GM18508 (cell line): ENCODE measurements around the gene NBAS.
A peak's percentile ranks its signal among the peaks of the same experiment; 100 is the strongest.

Experiments
- ATAC-seq: cut with Tn5 transposase; IDR thresholded peaks from one replicate; pipeline ENCODE4 v1.9.1; 2021; ENCODE audit warnings: moderate number of reproducible peaks; ENCODE audit not compliant: insufficient read depth, unreplicated experiment

The NBAS gene

DNA sequence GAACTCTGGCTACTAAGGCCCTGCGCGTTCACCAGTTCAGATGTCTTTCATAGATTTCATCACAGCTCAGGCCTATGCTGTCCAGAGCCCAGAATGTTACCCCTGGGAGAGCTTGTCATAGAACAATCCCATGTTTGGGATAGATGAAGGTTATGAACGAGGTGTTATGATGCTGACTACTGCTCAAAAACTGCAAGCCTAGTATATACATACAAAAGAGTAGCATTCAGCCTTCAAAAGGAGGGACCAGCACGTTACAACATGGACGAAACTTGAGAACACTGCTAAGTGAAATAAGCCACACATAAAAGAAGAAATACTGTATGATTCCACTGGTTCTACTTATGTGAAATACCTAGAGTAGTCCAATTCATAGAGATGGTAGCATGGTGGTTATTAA, 401.9 kb downstream of the NBAS start:
- no peak for ATAC-seq

- ATAC-seq = no peak
Measured at GRCh38 chr2:15158532-15158931, 402.6 kb downstream of the NBAS start.

DNA sequence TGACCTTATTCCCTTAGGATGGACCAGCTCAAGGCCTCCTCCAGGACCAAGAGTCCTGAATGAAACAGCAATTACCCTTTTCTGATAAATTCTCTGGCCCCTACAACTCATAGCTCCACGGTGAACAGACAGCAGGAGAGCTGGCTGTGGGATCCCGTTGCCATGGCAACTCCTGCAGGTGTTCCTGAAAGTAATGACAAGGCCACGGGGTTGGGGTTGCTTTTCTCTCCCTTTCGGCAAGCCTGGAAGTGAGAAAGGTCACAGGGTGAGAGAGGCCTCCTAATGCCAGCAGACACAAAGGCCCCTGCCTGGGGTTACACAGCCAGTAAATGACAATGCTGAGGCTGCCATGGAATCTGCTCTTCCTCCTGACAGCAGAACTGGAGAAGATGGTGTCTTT, 403.0 kb downstream of the NBAS start:
- ATAC-seq = no peak

DNA sequence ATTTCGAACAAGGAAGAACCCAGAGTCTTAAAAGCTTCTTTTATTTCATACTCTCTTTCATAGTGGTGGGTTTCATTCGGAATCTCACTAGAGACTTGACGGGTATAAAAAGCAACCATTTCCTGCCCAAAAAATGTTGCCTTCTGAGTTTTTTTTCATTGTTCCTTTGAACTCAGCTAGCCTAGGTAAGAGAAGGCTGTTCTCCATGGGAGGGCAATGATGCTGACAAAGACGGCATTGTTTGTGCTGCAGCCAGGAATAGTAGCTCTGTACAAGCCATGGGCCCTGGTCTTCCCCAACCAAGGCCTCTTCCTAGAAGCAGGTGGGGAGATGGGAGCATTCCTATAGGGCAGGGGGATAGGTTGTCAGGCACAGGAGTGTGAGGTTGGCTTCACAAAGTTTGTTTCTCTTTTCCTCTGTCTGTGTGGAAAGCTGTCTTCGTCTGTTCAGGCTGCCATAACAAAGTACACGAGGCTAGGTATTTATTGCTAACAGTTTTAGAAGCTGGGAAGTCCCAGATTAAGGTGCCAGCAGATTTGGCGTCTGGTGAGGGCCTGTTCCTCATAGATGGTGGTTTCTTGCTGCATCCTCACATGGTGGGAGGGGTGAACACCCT, 405.1 kb downstream of the NBAS start:
- no peak for ATAC-seq

GRCh38 chr2:15154297-15154696, 406.8 kb downstream of the NBAS start:
- ATAC-seq = no peak

DNA sequence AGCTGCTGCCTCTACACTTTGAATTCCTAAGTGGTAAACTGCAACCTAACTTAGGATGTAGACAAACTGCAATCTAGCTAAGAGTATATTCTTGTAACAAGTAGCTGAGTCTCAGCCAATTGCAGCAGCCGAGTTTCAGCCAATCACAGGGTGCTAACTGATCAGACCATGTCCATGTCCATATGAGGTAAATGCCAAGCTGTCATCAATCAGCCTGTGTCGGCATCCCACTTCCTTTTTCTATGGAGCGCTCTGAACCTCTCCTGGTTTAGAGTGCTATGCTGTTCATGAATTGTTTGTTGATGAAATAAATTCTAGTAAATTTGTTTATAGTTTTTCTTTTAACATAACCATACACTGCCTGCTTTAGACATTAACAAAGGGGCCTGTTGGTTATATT, 408.8 kb downstream of the NBAS start:
- no peak for ATAC-seq

GRCh38 chr2:15149063-15149462, 412.1 kb downstream of the NBAS start:
- ATAC-seq = no peak

DNA sequence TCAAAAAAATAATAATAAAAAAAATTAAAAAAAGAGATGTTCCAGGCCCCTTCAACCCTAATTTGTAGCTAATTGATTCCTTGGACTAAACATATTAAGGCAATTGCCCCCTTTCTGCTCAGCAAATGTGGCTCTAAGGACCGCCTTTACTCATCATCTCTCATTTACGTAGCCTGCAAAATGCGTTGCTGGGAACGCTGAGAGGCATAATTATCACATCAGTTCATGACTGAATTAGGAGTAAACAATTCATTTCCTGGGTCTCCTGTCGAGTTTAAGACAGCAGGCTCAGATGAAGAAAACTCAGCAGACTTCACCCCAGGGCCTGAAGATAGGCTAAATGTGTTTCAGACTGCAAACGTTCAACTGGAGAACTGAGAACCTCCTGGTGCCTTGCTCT, 413.5 kb downstream of the NBAS start:
- no peak for ATAC-seq

DNA sequence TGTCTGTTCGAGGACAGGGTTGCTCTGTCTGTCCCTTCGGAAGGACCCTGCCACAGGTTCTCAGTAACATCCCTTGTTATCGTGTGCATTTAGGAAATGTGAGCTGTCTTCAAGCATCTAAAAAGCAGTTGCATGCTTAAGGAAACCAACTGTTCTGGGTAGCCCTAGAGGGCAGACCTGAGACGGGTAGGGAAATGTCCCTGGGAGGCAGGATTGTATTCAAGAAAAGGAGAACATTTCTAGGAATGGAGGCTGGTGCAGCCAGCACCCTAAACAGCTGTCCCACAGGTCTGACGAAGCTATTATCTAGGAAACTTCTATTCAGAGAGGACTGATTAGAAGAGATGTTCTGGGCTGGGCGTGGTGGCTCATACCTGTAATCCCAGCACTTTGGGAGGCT, 414.2 kb downstream of the NBAS start:
- ATAC-seq = no peak

DNA sequence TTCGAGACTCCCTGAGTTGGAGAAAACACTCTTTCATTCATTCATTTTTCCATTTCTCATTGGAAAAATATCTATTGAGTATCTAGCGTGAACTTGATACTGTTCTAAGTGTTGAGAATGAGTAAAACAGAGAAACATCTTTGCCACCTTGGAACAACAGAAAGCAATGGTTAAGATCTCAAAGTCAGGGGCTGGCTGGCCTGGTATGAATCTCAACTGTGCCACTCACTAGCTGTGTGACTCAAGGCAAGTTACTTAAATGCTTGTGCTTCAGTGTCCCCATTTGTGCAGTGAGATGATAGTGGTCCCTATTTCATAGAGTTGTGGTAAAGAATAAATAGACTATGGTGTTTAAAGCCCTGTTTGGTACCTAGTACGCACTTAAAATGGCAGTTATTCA, 415.2 kb downstream of the NBAS start:
- ATAC-seq = no peak

DNA sequence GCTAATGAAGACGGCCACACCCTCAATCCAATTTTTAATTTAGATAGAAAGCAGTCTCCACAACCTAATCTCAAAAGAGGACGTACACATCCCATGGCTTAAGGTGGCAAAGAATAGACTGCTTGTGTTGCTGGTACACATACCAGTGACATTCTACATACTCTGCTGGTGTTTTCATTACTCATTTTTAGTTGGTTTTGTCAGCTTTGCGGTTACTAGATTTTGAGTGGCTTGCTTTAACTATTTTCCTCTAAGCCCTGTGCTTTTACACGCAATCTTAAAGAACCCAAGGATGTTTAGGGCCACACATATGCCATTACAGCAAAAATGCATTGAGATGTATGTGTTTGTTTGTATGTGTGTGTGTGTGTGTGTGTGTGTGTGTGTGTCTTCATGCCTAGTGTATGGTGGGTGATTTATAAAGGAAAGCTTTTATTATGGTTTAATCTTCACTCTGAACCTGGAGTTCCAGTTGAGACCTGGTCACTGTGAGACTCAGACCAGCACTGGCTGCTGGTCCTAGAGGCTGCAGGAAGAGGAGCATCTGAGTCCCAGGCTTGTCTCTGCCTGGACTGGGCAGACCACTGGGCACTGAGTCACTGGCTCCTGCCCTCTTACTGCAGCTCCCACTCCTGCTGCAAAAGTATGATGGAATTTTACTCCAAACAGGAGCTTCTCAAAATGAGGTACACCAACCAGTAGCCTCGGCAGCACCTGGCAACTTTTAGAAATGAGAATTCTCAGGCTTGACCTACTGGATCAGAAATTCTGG, 415.9 kb downstream of the NBAS start:
- no peak for ATAC-seq

GRCh38 chr2:15142069-15142689, 419.0 kb downstream of the NBAS start:
- peak; percentile 100 for ATAC-seq

GRCh38 chr2:15141211-15141610, 419.9 kb downstream of the NBAS start:
- no peak for ATAC-seq

DNA sequence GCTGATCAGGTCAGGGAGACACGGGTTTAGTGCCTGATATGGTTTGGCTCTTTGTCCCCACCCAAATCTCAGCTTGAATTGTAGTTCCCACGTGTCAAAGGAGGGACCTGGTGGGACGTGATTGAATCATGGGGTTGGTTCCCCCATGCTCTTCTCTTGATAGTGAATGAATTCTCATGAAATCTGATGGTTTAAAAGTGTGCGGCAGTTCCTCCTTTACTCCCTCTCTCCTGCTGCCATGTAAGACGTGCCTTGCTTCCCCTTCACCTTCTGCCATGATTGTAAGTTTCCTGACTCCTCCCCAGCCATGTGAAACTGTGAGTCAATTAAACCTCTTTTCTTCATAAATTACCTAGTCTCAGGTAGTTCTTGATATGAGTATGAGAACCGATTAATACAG, 424.5 kb downstream of the NBAS start:
- no peak for ATAC-seq

DNA sequence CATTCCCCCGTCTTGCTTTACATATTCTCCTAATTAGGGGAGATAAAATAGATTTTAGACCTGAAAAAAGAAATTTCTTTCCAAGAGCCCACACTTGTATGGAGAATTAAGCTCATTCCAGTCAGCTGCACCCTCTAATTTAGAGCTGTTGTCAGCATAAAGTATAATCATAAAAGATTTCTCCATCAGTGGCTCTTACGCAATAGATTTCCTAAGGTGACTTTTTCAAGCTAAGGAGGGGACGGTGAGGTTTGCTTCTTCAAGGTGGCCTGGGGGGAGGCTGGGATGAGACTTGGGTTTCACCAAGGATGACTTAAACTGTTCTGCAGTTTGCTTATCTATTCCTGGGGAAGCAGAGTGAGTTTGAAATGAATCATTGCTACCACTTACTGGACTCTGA, 426.2 kb downstream of the NBAS start:
- ATAC-seq = no peak

GRCh38 chr2:15133461-15133860, 427.7 kb downstream of the NBAS start:
- no peak for ATAC-seq

DNA sequence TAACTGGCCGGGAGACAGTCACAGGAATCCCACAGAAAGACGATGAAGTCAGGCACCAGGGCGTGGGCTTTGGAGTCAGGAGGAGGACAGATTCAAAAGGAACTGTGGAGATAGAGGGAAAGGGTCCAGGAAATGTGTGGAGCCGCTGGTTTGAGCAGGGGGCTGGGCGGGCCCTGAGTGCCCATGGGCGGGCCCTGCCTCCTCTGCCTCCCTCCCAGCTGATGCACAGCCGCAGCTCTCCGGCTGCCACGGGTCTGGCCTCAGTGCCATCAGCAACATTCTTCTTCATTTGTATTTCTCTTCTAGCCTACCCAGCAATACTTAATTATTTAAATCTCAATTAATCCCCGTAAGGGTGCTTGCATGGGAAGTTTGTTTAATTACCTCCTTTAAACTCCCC, 432.3 kb downstream of the NBAS start:
- no peak for ATAC-seq

DNA sequence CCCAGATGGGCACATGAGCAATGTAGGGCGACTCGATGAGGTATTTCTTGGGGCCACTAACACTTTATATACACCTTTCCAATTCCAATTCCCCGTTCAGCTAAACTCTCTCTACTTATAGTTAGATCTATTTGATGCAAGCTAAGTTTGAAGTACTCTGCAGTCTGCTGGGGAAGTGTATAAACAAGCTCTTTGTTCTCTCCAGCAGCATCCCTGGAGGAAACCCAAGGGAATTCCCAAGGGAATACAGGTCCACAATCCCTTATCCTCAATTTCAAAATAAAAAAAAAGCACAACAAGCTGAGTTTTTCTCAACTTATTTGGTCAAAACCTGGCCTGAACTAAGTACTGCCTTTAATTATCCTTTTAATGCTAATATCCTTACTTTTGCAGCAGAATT, 433.3 kb downstream of the NBAS start:
- ATAC-seq = no peak

- no peak for ATAC-seq
Measured at GRCh38 chr2:15127301-15127700, 433.8 kb downstream of the NBAS start.

- ATAC-seq = no peak
Measured at GRCh38 chr2:15126373-15126772, 434.8 kb downstream of the NBAS start.

DNA sequence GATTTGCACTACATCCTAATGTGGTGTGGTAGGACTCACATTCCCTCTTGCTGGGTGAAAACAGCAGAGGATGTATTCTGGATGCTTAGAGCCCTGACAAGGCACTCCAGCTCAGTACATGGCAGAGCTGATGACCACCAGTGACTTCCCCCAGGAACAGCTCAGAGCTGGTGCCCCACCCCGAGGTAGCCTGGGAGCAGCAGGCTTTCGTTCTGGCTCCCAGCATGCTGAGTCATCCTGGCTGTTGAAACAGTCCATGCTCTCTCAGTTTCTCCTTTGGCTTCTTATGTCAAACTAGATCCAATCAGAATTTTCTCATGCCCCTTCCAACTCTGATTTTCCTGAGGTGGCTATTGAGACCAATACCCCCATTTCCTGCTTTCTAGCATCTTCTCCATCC, 438.2 kb downstream of the NBAS start:
- ATAC-seq = no peak

GRCh38 chr2:15120631-15121030, 440.5 kb downstream of the NBAS start:
- ATAC-seq = no peak
